Peyer's patch (tissue), 4 donors: ENCODE results near the gene RALGPS1. TPM values are rescaled to one million over a fixed set of nuclear protein-coding genes. Genes with fewer than 3 reads are reported as not detected.

Source experiments
- DNase-seq, 3 donors: peaks; one replicate each; pipeline ENCODE4 v3.0.0-alpha.2; 2017 to 2019
- H3K27ac ChIP-seq, 4 donors: fragments of 200-600 bp; sonication (generic); one replicate each; pipeline ENCODE4 v1.5.1; 2016 to 2019
- H3K27me3 ChIP-seq, 2 donors: fragments of 200-600 bp; sonication (generic); one replicate each; pipeline ENCODE4 v1.5.1; 2019
- H3K36me3 ChIP-seq, 3 donors: fragments of 200-600 bp; sonication (generic); one replicate each; pipeline ENCODE4 v1.5.1; 2016 to 2019
- H3K4me1 ChIP-seq, 4 donors: fragments of 200-600 bp; sonication (generic); one replicate each; pipeline ENCODE4 v1.5.1; 2016 to 2019
- H3K4me3 ChIP-seq, 4 donors: fragments of 200-600 bp; sonication (generic); 1 replicate in 3 of 4; 2 replicates in 1 of 4; pipeline ENCODE4 v1.5.1; 2016 to 2019; ENCODE audit warnings: mild to moderate bottlenecking in 1 of 4
- H3K9me3 ChIP-seq, 4 donors: fragments of 200-600 bp; sonication (generic); one replicate each; pipeline ENCODE4 v1.5.1; 2016 to 2019; ENCODE audit warnings: mild to moderate bottlenecking in 1 of 4
- CTCF ChIP-seq, 6 experiments: fragments of 450-650 bp in 4 of 6; fragments of 200-600 bp in 2 of 6; sonication (generic) in 1 of 6; IDR thresholded peaks; one replicate each; pipeline ENCODE4 v1.5.1; 2017 to 2019; ENCODE audit warnings: antibody characterized with exemption in 6 of 6, mild to moderate bottlenecking in 3 of 6, moderate library complexity in 1 of 6
- POLR2A ChIP-seq, 2 donors: fragments of 450-650 bp; IDR thresholded peaks; one replicate each; pipeline ENCODE4 v1.5.1; 2017; ENCODE audit warnings: antibody characterized with exemption in 2 of 2, mild to moderate bottlenecking in 2 of 2, moderate library complexity in 2 of 2
- total RNA-seq, 4 donors: library from RNA; depleted of rRNA; stranded (reverse); fragments of >200 nt; gene quantifications; one replicate each; pipeline ENCODE4 v1.1.0, GENCODE V29; 2016

The RALGPS1 gene
- total RNA-seq, 4 donors from 2014 or later, result 38.8 to 158 (median 141) TPM

- H3K27ac ChIP-seq, result no peak overlapping the region
Observed at GRCh38 chr9:127077644-127077946, 163.0 kb downstream of the RALGPS1 start.

GRCh38 chr9:127078336-127078735 is 163.8 kb downstream of the RALGPS1 start:
- no peak overlapping the region for H3K27ac ChIP-seq
- DNase-seq, result no peak
- peaks cover 0 to 12% (median 0%) of the 10 kb centered on the region in 3 donors for H3K36me3 ChIP-seq
- H3K27me3 ChIP-seq, result no peaks in the 10 kb centered on the region
- H3K4me3 ChIP-seq, result no peak overlapping the region
- H3K9me3 ChIP-seq, result no peaks in the 10 kb centered on the region
- peaks cover 0 to 4% (median 0%) of the 10 kb centered on the region in 4 donors for H3K4me1 ChIP-seq
- TF ChIP-seq POLR2A (IDR thresholded peaks at IDR 0.05), result no peak
- no peak for TF ChIP-seq CTCF (IDR thresholded peaks at IDR 0.05)

More at GRCh38 chr9:127077644-127077946, 163.0 kb downstream of the RALGPS1 start:
- Histone ChIP-seq H3K36me3 (peaks cover 0 to 12% (median 0%) of the 10 kb centered on the region in 3 donors), H3K9me3 (no peaks in the 10 kb centered on the region), H3K4me1 (peaks cover 0 to 4% (median 0%) of the 10 kb centered on the region in 4 donors), H3K4me3 (no peak overlapping the region), H3K27me3 (no peaks in the 10 kb centered on the region)
- no peak for DNase-seq
- TF ChIP-seq CTCF (IDR thresholded peaks at IDR 0.05) (no peak), POLR2A (IDR thresholded peaks at IDR 0.05) (no peak)

- H3K4me1 ChIP-seq, result peaks cover 0 to 4% (median 0%) of the 10 kb centered on the region in 4 donors
- H3K4me3 ChIP-seq, result no peak overlapping the region
- H3K27ac ChIP-seq, result no peak overlapping the region
- TF ChIP-seq POLR2A (IDR thresholded peaks at IDR 0.05) (no peak), CTCF (IDR thresholded peaks at IDR 0.05) (no peak)
- H3K9me3 ChIP-seq, result no peaks in the 10 kb centered on the region
- DNase-seq, result peak in 1 of 3 donors; percentile 17
- no peaks in the 10 kb centered on the region for H3K27me3 ChIP-seq
- H3K36me3 ChIP-seq, result peaks cover 0 to 12% (median 0%) of the 10 kb centered on the region in 3 donors
Observed at GRCh38 chr9:127078988-127079387, 164.4 kb downstream of the RALGPS1 start.

- no peak overlapping the region for H3K4me3 ChIP-seq
- H3K27me3 ChIP-seq, result no peaks in the 10 kb centered on the region
- DNase-seq, result no peak
- H3K27ac ChIP-seq, result no peak overlapping the region
- peaks cover 0 to 4% (median 0%) of the 10 kb centered on the region in 4 donors for H3K4me1 ChIP-seq
- TF ChIP-seq CTCF (IDR thresholded peaks at IDR 0.05) (no peak), POLR2A (IDR thresholded peaks at IDR 0.05) (no peak)
- H3K9me3 ChIP-seq, result no peaks in the 10 kb centered on the region
- peaks cover 0 to 12% (median 0%) of the 10 kb centered on the region in 3 donors for H3K36me3 ChIP-seq
Observed at GRCh38 chr9:127079446-127080140, 165.0 kb downstream of the RALGPS1 start.

- Histone ChIP-seq H3K4me1 (no peaks in the 10 kb centered on the region), H3K4me3 (no peak overlapping the region), H3K9me3 (no peaks in the 10 kb centered on the region), H3K27ac (no peak overlapping the region), H3K27me3 (no peaks in the 10 kb centered on the region), H3K36me3 (peaks cover 0 to 12% (median 0%) of the 10 kb centered on the region in 3 donors)
- no peak for TF ChIP-seq CTCF (IDR thresholded peaks at IDR 0.05)
- no peak for TF ChIP-seq POLR2A (IDR thresholded peaks at IDR 0.05)
- peak in 1 of 3 donors; percentile 14 for DNase-seq
Observed at GRCh38 chr9:127081250-127082185, 166.9 kb downstream of the RALGPS1 start.
